Stimulated activated naive CD8-positive, alpha-beta T cell treated with anti-CD3 and anti-CD28 coated beads, Interleukin-15, amount 100 ng/mL, for 72 hours (primary cell): Measurements from ENCODE around the gene C11orf52.

ENCODE experiments used
- ATAC-seq: fragments of 150-1000 bp; cut with Tn5 transposase; 2 replicates; pipeline ENCODE4 v1.10.0; 2021; ENCODE audit warnings: mild to moderate bottlenecking, moderate library complexity
- DNase-seq, 2 donors: peaks; one replicate each; pipeline ENCODE4 v3.0.0; 2021 to 2022
- H3K27ac Mint-ChIP-seq, 2 donors: one replicate each; pipeline ENCODE4 v1.8.0; 2022; ENCODE audit warnings: mild to moderate bottlenecking in 2 of 2, mixed read lengths in 2 of 2, moderate library complexity in 2 of 2
- H3K27me3 Mint-ChIP-seq: one replicate; pipeline ENCODE4 v1.8.0; 2022; ENCODE audit warnings: mixed read lengths
- H3K4me1 Mint-ChIP-seq: one replicate; pipeline ENCODE4 v1.8.0; 2022; ENCODE audit warnings: mild to moderate bottlenecking, mixed read lengths
- H3K4me3 Mint-ChIP-seq, 2 donors: one replicate each; pipeline ENCODE4 v1.8.0; 2022; ENCODE audit warnings: mild to moderate bottlenecking in 2 of 2, mixed read lengths in 2 of 2, moderate library complexity in 1 of 2
- H3K9me3 Mint-ChIP-seq, 2 donors: one replicate each; pipeline ENCODE4 v1.8.0; 2022; ENCODE audit warnings: mixed read lengths in 2 of 2

Gene C11orf52

GRCh38 chr11:111908639-111909305 is 9.9 kb upstream of the C11orf52 start:
- H3K27ac Mint-ChIP-seq: no peak overlapping the region
- H3K4me3 Mint-ChIP-seq: no peak overlapping the region
- H3K27me3 Mint-ChIP-seq: peaks cover 39% of the 10 kb centered on the region
- peaks cover 0 to 6% of the 10 kb centered on the region in 2 donors for H3K9me3 Mint-ChIP-seq
- no peaks in the 10 kb centered on the region for H3K4me1 Mint-ChIP-seq
- no peak for ATAC-seq
- no peak for DNase-seq

- H3K9me3 Mint-ChIP-seq: peaks cover 0 to 6% of the 10 kb centered on the region in 2 donors
- no peaks in the 10 kb centered on the region for H3K4me1 Mint-ChIP-seq
- peaks cover 45% of the 10 kb centered on the region for H3K27me3 Mint-ChIP-seq
- no peak for ATAC-seq
- H3K27ac Mint-ChIP-seq: peak overlapping the region in 1 of 2 donors; percentile 19
- no peak for DNase-seq
- no peak overlapping the region for H3K4me3 Mint-ChIP-seq
These were observed 9.3 kb upstream of the C11orf52 start for GRCh38 chr11:111909378-111909777.

GRCh38 chr11:111910676-111911562 is 7.8 kb upstream of the C11orf52 start:
- Mint-ChIP-seq H3K9me3 (no peaks in the 10 kb centered on the region), H3K4me1 (no peaks in the 10 kb centered on the region), H3K27me3 (peaks cover 56% of the 10 kb centered on the region), H3K27ac (no peak overlapping the region), H3K4me3 (no peak overlapping the region)
- ATAC-seq (no peak), DNase-seq (no peak)

GRCh38 chr11:111911563-111912401 is 6.9 kb upstream of the C11orf52 start, which contains the start of gene CRYAB:
CRYAB (minus strand) TSS chr11:111911770; CDS start chr11:111911724, 46 bp downstream.
- no peak for DNase-seq
- Mint-ChIP-seq H3K27me3 (peaks cover 64% of the 10 kb centered on the region), H3K4me1 (no peaks in the 10 kb centered on the region), H3K4me3 (no peak within 1 kb of the TSS), H3K27ac (no peak within 1 kb of the TSS), H3K9me3 (no peaks in the 10 kb centered on the region)
- ATAC-seq: no peak

- Mint-ChIP-seq H3K4me3 (no peak within 1 kb of the TSS), H3K27me3 (peaks cover 72% of the 10 kb centered on the region), H3K27ac (no peak within 1 kb of the TSS), H3K9me3 (no peaks in the 10 kb centered on the region), H3K4me1 (no peaks in the 10 kb centered on the region)
- ATAC-seq: peak; percentile 46
- DNase-seq: no peak
These were observed 6.2 kb upstream of the C11orf52 start, which contains the start of gene HSPB2 for GRCh38 chr11:111912535-111912934. HSPB2 (plus strand) TSS chr11:111912734; CDS start chr11:111912830, 96 bp downstream.

- no peak for ATAC-seq
- Mint-ChIP-seq H3K9me3 (no peaks in the 10 kb centered on the region), H3K27me3 (peaks cover 72% of the 10 kb centered on the region), H3K4me1 (no peaks in the 10 kb centered on the region), H3K27ac (no peak overlapping the region), H3K4me3 (no peak overlapping the region)
- DNase-seq: no peak
These were observed 5.5 kb upstream of the C11orf52 start for GRCh38 chr11:111913031-111913861.

- Mint-ChIP-seq H3K27me3 (peaks cover 72% of the 10 kb centered on the region), H3K9me3 (no peaks in the 10 kb centered on the region), H3K4me1 (no peaks in the 10 kb centered on the region), H3K27ac (no peak overlapping the region), H3K4me3 (no peak overlapping the region)
- no peak for ATAC-seq
- no peak for DNase-seq
These were observed 4.7 kb upstream of the C11orf52 start for GRCh38 chr11:111913997-111914396.

GRCh38 chr11:111916768-111917167 is 1.9 kb upstream of the C11orf52 start:
- Mint-ChIP-seq H3K27ac (peak overlapping the region in 1 of 2 donors; percentile 34), H3K4me1 (no peaks in the 10 kb centered on the region), H3K27me3 (peaks cover 59% of the 10 kb centered on the region), H3K9me3 (no peaks in the 10 kb centered on the region), H3K4me3 (no peak overlapping the region)
- no peak for ATAC-seq
- no peak for DNase-seq

- Mint-ChIP-seq H3K27ac (no peak overlapping the region), H3K27me3 (peaks cover 54% of the 10 kb centered on the region), H3K9me3 (no peaks in the 10 kb centered on the region), H3K4me3 (no peak overlapping the region), H3K4me1 (no peaks in the 10 kb centered on the region)
- DNase-seq (no peak), ATAC-seq (no peak)
These were observed 1.4 kb upstream of the C11orf52 start for GRCh38 chr11:111917312-111917711.

- Mint-ChIP-seq H3K27me3 (peaks cover 49% of the 10 kb centered on the region), H3K4me1 (peaks cover under 1% of the 10 kb centered on the region), H3K9me3 (no peaks in the 10 kb centered on the region), H3K27ac (peak overlapping the region in 1 of 2 donors; percentile 12), H3K4me3 (no peak overlapping the region)
- DNase-seq (no peak), ATAC-seq (no peak)
These were observed 925 bp upstream of the C11orf52 start for GRCh38 chr11:111917788-111918187.

- no peaks in the 10 kb centered on the region for H3K9me3 Mint-ChIP-seq
- ATAC-seq: no peak
- H3K4me3 Mint-ChIP-seq: no peak overlapping the region
- peaks cover 20% of the 10 kb centered on the region for H3K4me1 Mint-ChIP-seq
- DNase-seq: no peak
- peaks cover 38% of the 10 kb centered on the region for H3K27me3 Mint-ChIP-seq
- no peak overlapping the region for H3K27ac Mint-ChIP-seq
These were observed 2.2 kb downstream of the C11orf52 start for GRCh38 chr11:111920908-111921307.

- DNase-seq (no peak), ATAC-seq (no peak)
- peaks cover 31% of the 10 kb centered on the region for H3K27me3 Mint-ChIP-seq
- no peaks in the 10 kb centered on the region for H3K9me3 Mint-ChIP-seq
- no peak overlapping the region for H3K27ac Mint-ChIP-seq
- H3K4me3 Mint-ChIP-seq: no peak overlapping the region
- H3K4me1 Mint-ChIP-seq: peaks cover 28% of the 10 kb centered on the region
These were observed 3.0 kb downstream of the C11orf52 start for GRCh38 chr11:111921541-111922230.

- H3K9me3 Mint-ChIP-seq: no peaks in the 10 kb centered on the region
- H3K4me1 Mint-ChIP-seq: peaks cover 37% of the 10 kb centered on the region
- DNase-seq (no peak), ATAC-seq (no peak)
- no peak overlapping the region for H3K27ac Mint-ChIP-seq
- H3K27me3 Mint-ChIP-seq: peaks cover 22% of the 10 kb centered on the region
- no peak overlapping the region for H3K4me3 Mint-ChIP-seq
These were observed 4.1 kb downstream of the C11orf52 start for GRCh38 chr11:111922803-111923202.

- H3K9me3 Mint-ChIP-seq: no peaks in the 10 kb centered on the region
- H3K4me1 Mint-ChIP-seq: peaks cover 37% of the 10 kb centered on the region
- H3K27ac Mint-ChIP-seq: no peak overlapping the region
- H3K27me3 Mint-ChIP-seq: peaks cover 22% of the 10 kb centered on the region
- no peak for ATAC-seq
- H3K4me3 Mint-ChIP-seq: no peak overlapping the region
- no peak for DNase-seq
These were observed 4.7 kb downstream of the C11orf52 start for GRCh38 chr11:111923351-111923788.
